ENCODE results near the gene FOXO3.
A peak's percentile ranks its signal among the peaks of the same experiment; 100 is the strongest.

Gene FOXO3

GRCh38 chr6:108689272-108690161, 128.8 kb downstream of the FOXO3 start:
- peak; percentile 39 for DNase-seq

- no peak for DNase-seq
These were observed 129.8 kb downstream of the FOXO3 start for GRCh38 chr6:108690326-108691049.

- no peak for DNase-seq
These were observed 132.9 kb downstream of the FOXO3 start for GRCh38 chr6:108693430-108694154.

GRCh38 chr6:108694816-108695215, 134.1 kb downstream of the FOXO3 start:
- DNase-seq = no peak

- DNase-seq = no peak
These were observed 136.9 kb downstream of the FOXO3 start for GRCh38 chr6:108697561-108698161.

GRCh38 chr6:108698593-108699289, 138.0 kb downstream of the FOXO3 start:
- DNase-seq = no peak

- no peak for DNase-seq
These were observed 138.7 kb downstream of the FOXO3 start for GRCh38 chr6:108699290-108700041.

GRCh38 chr6:108702106-108702851, 141.6 kb downstream of the FOXO3 start:
- DNase-seq = no peak

GRCh38 chr6:108706649-108707048, 145.9 kb downstream of the FOXO3 start:
- DNase-seq = no peak

- no peak for DNase-seq
These were observed 146.7 kb downstream of the FOXO3 start for GRCh38 chr6:108707328-108707976.

- no peak for DNase-seq
These were observed 149.3 kb downstream of the FOXO3 start for GRCh38 chr6:108710030-108710429.

GRCh38 chr6:108710551-108710950, 149.8 kb downstream of the FOXO3 start:
- DNase-seq = no peak

- DNase-seq = no peak
These were observed 150.4 kb downstream of the FOXO3 start for GRCh38 chr6:108711071-108711470.

- DNase-seq = no peak
These were observed 151.1 kb downstream of the FOXO3 start for GRCh38 chr6:108711826-108712225.

- DNase-seq = no peak
These were observed 152.2 kb downstream of the FOXO3 start for GRCh38 chr6:108712946-108713345.

- no peak for DNase-seq
These were observed 153.5 kb downstream of the FOXO3 start for GRCh38 chr6:108714101-108714765.

GRCh38 chr6:108714766-108715414, 154.2 kb downstream of the FOXO3 start:
- DNase-seq = no peak

- no peak for DNase-seq
These were observed 155.1 kb downstream of the FOXO3 start for GRCh38 chr6:108715832-108716231.

Measured in T1000 (cell line).